Measurements from ENCODE around the gene CENPA.

DNA sequence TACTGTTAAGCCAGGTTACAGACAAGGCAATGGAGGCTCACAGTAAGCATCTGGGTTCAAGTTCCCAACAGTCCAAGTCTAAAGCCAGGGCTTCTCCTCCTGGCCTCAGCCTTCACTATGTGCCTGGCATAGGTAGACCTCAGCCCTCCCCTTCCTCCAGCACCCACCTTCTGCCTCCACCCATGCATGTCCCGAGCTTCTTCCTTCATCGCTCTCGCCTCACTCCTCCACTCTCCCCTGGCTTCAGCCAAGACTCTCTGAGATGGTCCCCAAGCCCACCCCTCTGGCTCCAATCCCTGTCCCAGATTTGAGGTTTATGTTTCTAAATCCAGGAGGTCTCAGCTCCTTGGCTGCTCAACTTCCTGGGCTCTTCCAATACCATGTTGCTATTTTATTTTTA is 26.9 kb downstream of the CENPA start:
- TF ChIP-seq, protein P1, sequence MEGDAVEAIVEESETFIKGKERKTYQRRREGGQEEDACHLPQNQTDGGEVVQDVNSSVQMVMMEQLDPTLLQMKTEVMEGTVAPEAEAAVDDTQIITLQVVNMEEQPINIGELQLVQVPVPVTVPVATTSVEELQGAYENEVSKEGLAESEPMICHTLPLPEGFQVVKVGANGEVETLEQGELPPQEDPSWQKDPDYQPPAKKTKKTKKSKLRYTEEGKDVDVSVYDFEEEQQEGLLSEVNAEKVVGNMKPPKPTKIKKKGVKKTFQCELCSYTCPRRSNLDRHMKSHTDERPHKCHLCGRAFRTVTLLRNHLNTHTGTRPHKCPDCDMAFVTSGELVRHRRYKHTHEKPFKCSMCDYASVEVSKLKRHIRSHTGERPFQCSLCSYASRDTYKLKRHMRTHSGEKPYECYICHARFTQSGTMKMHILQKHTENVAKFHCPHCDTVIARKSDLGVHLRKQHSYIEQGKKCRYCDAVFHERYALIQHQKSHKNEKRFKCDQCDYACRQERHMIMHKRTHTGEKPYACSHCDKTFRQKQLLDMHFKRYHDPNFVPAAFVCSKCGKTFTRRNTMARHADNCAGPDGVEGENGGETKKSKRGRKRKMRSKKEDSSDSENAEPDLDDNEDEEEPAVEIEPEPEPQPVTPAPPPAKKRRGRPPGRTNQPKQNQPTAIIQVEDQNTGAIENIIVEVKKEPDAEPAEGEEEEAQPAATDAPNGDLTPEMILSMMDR (IDR thresholded peaks at IDR 0.05), result no peak
- TF ChIP-seq POLR2A (IDR thresholded peaks at IDR 0.05), result no peak
